ENCODE results near the gene OR2T12.
A peak's percentile ranks its signal among the peaks of the same experiment; 100 is the strongest.
"Not testable (repeated sequence)": the region's sequence is repeated elsewhere in the genome, so short reads cannot be mapped to it uniquely, and the experiment has no call there.

Gene OR2T12, protein sequence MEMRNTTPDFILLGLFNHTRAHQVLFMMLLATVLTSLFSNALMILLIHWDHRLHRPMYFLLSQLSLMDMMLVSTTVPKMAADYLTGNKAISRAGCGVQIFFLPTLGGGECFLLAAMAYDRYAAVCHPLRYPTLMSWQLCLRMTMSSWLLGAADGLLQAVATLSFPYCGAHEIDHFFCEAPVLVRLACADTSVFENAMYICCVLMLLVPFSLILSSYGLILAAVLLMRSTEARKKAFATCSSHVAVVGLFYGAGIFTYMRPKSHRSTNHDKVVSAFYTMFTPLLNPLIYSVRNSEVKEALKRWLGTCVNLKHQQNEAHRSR

DNA sequence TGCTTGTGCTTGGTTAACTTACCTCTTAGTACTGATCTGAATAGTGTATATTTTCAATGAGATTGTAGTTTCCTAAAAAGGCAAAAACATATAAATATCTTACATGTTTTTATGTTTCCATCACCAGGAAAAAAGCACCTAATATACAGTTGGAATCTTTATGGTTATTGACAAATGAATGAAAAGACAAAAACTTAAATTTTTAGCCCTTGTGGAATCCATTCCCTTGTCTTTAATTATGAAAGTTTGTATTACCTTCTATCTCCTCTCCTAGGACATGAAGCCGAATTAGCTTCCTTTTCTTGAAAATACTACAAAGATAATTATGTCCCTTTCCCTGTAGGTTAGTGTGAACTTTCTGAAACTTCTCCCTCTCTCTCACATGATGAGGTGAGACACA is at the start of gene OR2T12:
TSS of gene OR2T12 (minus strand) at position 101 of the 400 bp plus-strand sequence. CDS start 7,846 bp downstream, outside the sequence.
- no peak for DNase-seq

DNA sequence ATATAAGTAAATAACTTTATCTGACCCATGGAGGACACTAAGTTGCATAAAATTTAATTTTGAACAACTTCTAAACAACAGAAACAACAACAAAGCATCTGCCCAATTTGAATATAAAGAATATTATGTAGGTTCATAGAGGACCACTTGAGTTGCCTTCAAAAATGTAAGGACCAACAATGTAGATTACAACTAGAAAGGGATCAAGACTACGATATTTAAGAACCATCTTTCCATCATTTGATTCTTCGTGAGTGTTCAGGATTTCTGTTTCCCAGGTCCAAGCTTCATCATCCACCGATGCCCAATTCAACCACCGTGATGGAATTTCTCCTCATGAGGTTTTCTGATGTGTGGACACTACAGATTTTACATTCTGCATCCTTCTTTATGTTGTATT is 45.3 kb upstream of the OR2T12 start, which contains the start of gene OR14C36:
TSS of gene OR14C36 (plus strand) at position 301 of the 400 bp plus-strand sequence. CDS start at position 301, 0 bp downstream.
- DNase-seq: no peak

DNA sequence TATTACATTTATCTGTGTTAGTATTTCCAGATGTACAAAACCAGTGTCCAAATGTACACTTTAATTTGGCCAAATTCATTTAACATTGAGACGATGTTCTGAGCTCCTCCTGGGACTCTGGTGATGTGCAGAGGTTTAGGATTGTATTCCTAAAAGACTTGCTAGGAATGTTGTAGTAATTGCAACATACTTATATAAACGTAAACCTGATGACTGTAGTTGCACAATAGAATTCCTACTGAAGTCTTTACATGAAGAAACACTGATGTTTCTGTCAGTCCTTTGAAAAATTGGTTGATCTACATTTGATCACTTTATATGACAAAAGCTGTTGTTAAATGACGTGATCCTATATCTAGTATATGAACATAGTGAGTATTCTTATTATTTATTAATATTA is 40.2 kb upstream of the OR2T12 start:
- no peak for DNase-seq

DNA sequence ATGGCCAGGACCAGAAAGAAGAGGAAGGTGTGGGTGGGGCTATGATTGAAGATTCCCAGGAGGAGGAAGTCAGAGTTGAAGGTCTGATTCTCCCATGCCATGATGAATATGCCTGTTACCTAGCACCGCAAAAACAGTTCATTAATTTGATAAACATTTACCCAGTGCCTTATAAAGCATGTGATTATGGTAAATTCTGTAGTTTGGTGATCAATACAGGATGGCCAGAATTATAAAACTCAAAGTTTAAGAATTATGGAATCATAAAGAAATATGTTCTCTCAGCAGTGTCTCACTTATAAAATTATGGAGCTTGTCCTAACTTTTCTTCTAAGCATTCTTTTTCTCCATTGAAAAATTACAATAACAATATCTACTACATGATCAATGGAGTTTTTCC is 21.2 kb upstream of the OR2T12 start, which contains the start of gene OR2M7:
TSS of gene OR2M7 (minus strand) at position 101 of the 400 bp plus-strand sequence. CDS start at position 101, 0 bp downstream.
- DNase-seq: no peak

DNA sequence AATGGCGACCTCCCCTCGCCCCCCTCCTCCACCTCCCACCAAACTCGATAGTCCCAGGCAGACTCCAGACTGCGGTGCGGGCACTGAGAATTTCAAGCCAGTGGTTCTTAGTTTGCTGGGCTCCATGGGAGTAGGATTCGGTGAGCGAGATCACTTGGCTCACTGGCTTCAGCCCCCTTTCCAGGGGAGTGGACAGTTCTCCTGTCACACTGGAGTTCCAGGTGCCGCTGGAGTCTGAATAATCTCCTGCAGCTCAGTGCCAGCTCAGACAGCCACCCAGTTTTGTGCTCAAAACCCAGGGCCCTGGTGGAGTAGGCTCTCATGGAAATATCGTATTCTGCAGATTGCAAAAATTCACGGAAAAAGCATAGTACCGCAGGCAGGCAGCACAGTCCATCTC is 13.6 kb upstream of the OR2T12 start:
- DNase-seq: no peak

DNA sequence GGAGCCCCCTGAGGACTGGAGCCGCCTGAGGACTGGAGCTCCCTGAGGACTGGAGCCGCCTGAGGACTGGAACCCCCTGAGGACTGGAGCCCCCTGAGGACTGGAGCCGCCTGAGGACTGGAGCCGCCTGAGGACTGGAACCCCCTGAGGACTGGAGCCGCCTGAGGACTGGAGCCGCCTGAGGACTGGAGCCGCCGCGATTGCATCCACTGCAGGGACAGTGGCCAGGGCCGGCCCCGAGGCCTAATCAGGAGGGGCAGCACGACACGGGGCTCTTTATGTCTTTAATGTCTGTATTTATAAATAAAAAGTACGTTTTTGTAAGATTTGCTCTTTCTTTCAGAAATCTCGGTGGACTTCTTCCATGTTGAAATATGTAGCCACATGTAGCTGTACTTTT is 3.5 kb upstream of the OR2T12 start:
- not testable (repeated sequence) for DNase-seq

DNA sequence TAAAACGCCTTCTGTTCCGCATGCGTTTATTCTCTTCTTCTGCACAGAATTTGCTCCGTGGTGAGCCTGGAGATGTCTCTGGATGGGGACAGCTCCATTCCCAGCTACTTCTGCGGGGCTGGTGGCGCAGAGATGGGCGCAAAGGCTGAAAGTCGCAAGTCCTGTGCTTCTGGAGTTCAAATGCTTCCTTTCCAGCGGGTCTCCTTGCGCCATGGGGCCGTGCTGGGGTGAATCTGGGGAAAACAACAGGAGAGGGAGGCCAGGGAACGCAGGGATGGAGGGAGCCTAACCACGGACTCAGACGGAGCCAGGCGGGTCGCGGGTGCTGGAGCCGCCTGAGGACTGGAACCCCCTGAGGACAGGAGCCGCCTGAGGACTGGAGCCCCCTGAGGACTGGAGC is 2.9 kb upstream of the OR2T12 start:
- no peak for DNase-seq

DNA sequence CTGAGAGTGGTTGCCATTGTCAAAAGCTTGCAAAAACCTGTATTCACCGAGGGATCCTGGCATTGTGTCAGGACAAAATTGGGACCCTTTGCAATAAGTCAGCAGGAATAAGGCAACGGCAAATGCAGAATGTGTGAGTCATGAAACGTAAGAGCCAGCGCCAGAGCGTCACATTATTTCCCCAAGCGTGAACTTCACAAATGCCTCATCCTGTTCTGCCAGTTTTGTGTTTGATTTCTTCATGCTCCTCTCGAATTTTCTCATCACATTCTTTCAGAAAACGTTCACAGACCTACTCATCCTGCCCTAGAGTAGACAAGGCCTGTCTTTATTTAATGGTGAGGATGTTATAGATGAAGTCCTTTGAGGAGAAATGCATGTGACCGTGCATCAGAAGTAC is 2.4 kb upstream of the OR2T12 start:
- DNase-seq: not testable (repeated sequence)

DNA sequence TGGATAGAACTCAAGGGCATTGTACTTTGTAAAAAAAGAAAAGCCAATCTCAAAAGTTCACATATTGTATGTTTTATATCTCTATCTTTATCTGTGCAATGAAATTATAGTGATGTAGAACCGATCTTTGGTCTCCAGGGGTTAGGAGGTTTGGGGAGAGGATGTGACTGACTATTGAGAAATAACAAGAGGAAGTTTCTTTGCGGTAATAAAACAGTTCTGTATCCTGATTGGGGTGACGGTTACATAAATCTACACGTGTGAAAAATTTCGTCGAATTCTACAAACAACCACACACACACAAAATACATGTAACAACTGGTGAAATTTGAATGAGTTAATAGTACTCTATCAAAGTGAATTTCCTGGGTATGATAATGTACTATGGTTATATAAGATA is 14.8 kb downstream of the OR2T12 start:
- peak in 1 of 2 donors; percentile 43 for DNase-seq

DNA sequence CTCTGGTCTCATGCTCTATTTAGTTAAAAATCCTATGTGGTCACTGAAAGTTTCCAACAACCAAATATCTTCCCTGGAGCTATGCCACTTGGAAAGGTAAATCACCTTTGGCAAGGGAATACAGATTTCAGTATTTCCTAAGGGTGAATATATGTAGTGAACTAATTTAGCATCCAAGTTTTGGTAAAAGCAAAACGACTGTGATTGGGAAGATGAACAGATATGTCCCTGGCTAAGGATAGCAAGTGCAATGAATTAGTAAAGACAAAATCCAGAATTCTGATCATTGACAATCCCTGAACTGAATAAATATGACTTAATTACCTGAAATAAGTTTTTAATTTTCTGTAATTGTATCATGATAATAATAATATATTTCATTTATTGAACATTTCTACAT is 25.3 kb downstream of the OR2T12 start, which contains the start of gene OR2T33:
TSS of gene OR2T33 (minus strand) at position 101 of the 400 bp plus-strand sequence. CDS start 4,162 bp downstream, outside the sequence.
- DNase-seq: no peak

DNA sequence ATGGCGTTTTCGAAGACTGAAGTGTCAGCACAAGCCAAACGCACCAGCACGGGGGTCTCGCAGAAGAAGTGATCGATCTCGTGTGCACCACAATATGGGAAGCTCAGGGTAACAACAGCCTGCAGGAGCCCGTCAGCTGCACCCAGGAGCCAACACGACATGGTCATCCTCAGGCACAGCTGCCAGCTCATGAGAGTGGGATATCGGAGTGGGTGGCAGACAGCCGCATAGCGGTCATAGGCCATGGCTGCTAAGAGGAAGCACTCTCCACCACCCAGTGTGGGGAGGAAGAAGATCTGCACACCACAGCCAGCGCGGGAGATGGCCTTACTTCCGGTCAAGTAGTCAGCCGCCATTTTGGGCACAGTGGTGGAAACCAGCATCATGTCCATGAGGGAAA is 30.0 kb downstream of the OR2T12 start:
- DNase-seq: not testable (repeated sequence)

DNA sequence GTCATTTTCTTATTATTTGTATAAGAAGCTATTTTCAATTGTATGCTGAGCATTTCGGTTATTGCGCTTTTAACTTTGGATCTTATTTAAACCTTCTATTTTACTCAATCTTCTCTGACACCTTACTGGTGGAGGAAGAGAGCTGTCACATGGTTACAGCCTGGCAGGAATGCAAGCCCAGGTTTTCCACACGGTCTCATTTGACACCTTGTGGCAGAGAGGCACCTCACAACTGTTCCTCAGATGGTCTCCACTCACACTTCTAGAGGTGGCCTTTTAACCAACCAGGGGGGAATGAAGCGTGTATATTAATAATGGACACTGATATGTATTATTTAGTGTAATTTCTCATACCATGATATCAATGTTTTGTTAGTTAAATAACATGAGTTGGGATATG is 35.0 kb downstream of the OR2T12 start:
- no peak for DNase-seq

DNA sequence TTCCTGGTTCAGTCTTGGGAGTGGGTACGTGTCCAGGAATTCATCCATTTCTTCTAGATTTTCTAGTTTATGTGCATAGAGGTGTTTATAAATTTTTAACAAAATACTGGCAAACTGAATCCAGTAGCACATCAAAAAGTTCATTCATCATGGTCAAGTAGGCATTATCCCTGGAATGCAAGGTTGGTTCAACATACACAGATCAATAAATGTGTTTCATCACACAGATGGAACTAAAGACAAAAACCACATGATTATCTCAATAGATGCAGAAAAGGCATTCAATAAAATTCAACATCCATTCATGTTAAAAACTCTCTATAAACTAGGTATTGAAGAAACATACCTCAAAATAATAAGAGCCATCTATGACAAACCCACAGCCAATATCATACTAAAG is 43.9 kb downstream of the OR2T12 start:
- DNase-seq: not testable (repeated sequence)

DNA sequence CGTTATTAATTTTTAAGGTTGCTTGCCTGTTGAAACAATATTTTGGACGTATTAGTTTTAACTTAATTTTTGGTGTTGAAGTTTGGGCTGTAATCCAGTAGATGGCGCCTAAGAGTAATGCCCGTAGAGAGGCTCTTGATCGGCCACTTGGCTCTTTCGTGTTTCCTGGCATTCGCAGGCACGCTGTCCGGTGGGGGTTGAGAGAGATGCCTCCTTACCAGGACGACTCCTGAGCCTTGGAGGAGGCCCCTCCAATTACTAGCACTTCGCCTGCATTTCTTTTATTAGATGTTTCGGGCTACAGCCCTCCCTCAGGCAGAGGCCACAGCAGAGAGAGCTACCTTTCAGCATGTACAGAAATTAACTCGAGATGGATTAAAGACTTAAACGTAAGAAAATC is 60.0 kb downstream of the OR2T12 start:
- DNase-seq: peak in 1 of 2 donors; percentile 58
